Astrocyte (in vitro differentiated cells and primary cell): ENCODE data around the gene ADCY3.

Source experiments
- EZH2 ChIP-seq: IDR thresholded peaks from 2 replicates; pipeline ENCODE4 v1.6.1; 2012; ENCODE audit warnings: mild to moderate bottlenecking, low read length, inconsistent platforms; ENCODE audit not compliant: insufficient read depth
- TF ChIP-seq, protein P1 (sequence below): IDR thresholded peaks from 2 replicates; pipeline ENCODE4 v1.5.1; 2011; ENCODE audit warnings: low read depth, mild to moderate bottlenecking, inconsistent platforms, low read length, moderate library complexity; ENCODE audit not compliant: insufficient read depth

DNA sequence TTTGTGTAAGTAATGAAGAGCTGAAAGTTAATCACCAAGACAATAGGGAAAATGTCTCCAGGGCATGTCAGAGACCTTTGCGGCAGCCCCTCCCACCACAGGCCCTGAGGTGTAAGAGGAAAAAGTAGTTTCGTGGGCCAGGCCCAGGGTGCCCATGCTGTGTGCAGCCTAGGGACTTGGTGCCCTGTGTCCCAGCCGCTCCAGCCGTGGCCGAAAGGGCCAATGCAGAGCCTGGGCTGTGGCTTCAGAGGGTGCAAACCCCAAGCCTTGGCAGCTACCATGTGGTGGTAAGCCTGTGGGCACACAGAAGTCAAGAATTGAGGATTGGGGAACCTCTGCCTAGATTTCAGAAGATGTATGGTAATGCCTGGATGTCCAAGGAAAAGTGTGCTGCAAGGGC, 74.3 kb downstream of the ADCY3 start:
- TF ChIP-seq, protein P1, sequence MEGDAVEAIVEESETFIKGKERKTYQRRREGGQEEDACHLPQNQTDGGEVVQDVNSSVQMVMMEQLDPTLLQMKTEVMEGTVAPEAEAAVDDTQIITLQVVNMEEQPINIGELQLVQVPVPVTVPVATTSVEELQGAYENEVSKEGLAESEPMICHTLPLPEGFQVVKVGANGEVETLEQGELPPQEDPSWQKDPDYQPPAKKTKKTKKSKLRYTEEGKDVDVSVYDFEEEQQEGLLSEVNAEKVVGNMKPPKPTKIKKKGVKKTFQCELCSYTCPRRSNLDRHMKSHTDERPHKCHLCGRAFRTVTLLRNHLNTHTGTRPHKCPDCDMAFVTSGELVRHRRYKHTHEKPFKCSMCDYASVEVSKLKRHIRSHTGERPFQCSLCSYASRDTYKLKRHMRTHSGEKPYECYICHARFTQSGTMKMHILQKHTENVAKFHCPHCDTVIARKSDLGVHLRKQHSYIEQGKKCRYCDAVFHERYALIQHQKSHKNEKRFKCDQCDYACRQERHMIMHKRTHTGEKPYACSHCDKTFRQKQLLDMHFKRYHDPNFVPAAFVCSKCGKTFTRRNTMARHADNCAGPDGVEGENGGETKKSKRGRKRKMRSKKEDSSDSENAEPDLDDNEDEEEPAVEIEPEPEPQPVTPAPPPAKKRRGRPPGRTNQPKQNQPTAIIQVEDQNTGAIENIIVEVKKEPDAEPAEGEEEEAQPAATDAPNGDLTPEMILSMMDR: no peak
- TF ChIP-seq EZH2: no peak
